Stimulated activated CD4-positive, alpha-beta T cell treated with anti-CD3 and anti-CD28 coated beads, Interleukin-4, amount 100 ng/mL, for 48 hours (primary cell): ENCODE results near the gene PKD2L1.
"Not testable (repeated sequence)": the region's sequence is repeated elsewhere in the genome, so short reads cannot be mapped to it uniquely, and the experiment has no call there.

Experiments
- DNase-seq, 2 donors: peaks; one replicate each; pipeline ENCODE4 v3.0.0-alpha.2; 2020; ENCODE audit warnings: low read depth in 2 of 2

The PKD2L1 gene

GRCh38 chr10:100330079-100330478, at the start of gene PKD2L1:
Gene PKD2L1, minus strand, starts transcription at chr10:100330228. Its CDS starts 125 bp downstream, at chr10:100330103.
- DNase-seq = no peak

- DNase-seq = no peak
Observed at GRCh38 chr10:100377830-100378229, 47.8 kb upstream of the PKD2L1 start.

- DNase-seq = not testable (repeated sequence)
Observed at GRCh38 chr10:100376656-100377055, 46.6 kb upstream of the PKD2L1 start.

- DNase-seq = not testable (repeated sequence)
Observed at GRCh38 chr10:100374677-100375353, 44.8 kb upstream of the PKD2L1 start.

- DNase-seq = no peak
Observed at GRCh38 chr10:100374200-100374655, 44.2 kb upstream of the PKD2L1 start.

GRCh38 chr10:100373298-100374199, 43.5 kb upstream of the PKD2L1 start:
- DNase-seq = peak; percentile 90 to 92

- DNase-seq = no peak
Observed at GRCh38 chr10:100372415-100373297, 42.6 kb upstream of the PKD2L1 start.

- no peak for DNase-seq
Observed at GRCh38 chr10:100371482-100372027, 41.5 kb upstream of the PKD2L1 start.

GRCh38 chr10:100370714-100371481, 40.9 kb upstream of the PKD2L1 start:
- peak; percentile 54 to 57 for DNase-seq

GRCh38 chr10:100368721-100369120, 38.7 kb upstream of the PKD2L1 start:
- no peak for DNase-seq

GRCh38 chr10:100364735-100365391, 34.8 kb upstream of the PKD2L1 start:
- no peak for DNase-seq

GRCh38 chr10:100364175-100364574, 34.1 kb upstream of the PKD2L1 start:
- DNase-seq = no peak

GRCh38 chr10:100362570-100363496, 32.8 kb upstream of the PKD2L1 start:
- DNase-seq = no peak

GRCh38 chr10:100360234-100360633, 30.2 kb upstream of the PKD2L1 start:
- DNase-seq = no peak

GRCh38 chr10:100359529-100360150, 29.6 kb upstream of the PKD2L1 start:
- DNase-seq = no peak

- no peak for DNase-seq
Observed at GRCh38 chr10:100359030-100359432, 29.0 kb upstream of the PKD2L1 start.

GRCh38 chr10:100357059-100357858, 27.2 kb upstream of the PKD2L1 start:
- DNase-seq = no peak
